ENCODE measurements around the gene LARP1. TPM values are rescaled to one million over a fixed set of nuclear protein-coding genes. Genes with fewer than 3 reads are reported as not detected.

Gene LARP1
- total RNA-seq, 3 donors from 2014 or later = 64.0 to 123 (median 73.7) TPM

DNA sequence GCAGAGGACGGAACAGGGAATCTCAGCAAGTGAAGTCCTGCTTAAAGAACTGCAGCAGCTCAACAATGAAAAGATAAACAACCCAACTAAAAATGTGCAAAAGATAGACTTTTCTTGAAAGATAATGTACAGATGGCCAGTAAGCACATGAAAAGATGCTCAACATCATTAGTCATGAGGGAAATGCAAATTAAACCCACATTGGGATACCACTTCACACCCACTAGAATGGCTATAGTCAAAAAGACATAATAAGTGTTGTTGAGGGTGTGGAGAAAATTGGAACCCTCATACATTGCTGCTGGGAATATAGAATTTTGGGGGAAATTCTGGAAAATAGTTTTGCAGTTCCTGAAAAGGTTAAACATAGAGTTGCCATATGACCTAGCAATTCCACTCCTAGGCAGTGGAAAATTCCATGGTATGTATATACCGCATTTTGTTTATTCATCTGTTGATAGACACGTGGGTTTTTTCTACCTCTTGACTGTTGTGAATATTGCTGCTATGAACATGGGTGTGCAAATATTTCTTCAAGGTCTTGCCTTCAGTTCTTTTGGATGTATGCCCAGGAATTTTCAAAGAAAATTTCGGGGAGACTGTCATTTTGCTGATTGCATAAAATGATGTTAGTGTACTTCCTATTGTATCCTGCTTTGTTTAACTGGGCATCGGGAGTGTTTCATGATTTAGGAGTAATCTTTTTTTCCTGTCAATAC is 110.4 kb downstream of the LARP1 start:
- H3K4me3 ChIP-seq = no peak overlapping the region
- no peaks in the 10 kb centered on the region for H3K27me3 ChIP-seq
- intact Hi-C loops (cut with DNase I; ENCODE audit: low total_unique reads) = no loop called here
- no peak for DNase-seq (ENCODE audit: low spot score in 2 of 2)
- H3K4me1 ChIP-seq = peaks cover 0 to 4% of the 10 kb centered on the region in 2 donors
- TF ChIP-seq, protein P1, sequence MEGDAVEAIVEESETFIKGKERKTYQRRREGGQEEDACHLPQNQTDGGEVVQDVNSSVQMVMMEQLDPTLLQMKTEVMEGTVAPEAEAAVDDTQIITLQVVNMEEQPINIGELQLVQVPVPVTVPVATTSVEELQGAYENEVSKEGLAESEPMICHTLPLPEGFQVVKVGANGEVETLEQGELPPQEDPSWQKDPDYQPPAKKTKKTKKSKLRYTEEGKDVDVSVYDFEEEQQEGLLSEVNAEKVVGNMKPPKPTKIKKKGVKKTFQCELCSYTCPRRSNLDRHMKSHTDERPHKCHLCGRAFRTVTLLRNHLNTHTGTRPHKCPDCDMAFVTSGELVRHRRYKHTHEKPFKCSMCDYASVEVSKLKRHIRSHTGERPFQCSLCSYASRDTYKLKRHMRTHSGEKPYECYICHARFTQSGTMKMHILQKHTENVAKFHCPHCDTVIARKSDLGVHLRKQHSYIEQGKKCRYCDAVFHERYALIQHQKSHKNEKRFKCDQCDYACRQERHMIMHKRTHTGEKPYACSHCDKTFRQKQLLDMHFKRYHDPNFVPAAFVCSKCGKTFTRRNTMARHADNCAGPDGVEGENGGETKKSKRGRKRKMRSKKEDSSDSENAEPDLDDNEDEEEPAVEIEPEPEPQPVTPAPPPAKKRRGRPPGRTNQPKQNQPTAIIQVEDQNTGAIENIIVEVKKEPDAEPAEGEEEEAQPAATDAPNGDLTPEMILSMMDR (IDR thresholded peaks at IDR 0.05) = no peak
- no peak for TF ChIP-seq POLR2A (IDR thresholded peaks at IDR 0.05)
- TF ChIP-seq POLR2AphosphoS5 (IDR thresholded peaks at IDR 0.05) = no peak
- no peak overlapping the region for H3K27ac ChIP-seq
- no peaks in the 10 kb centered on the region for H3K36me3 ChIP-seq
- no peaks in the 10 kb centered on the region for H3K9me3 ChIP-seq

DNA sequence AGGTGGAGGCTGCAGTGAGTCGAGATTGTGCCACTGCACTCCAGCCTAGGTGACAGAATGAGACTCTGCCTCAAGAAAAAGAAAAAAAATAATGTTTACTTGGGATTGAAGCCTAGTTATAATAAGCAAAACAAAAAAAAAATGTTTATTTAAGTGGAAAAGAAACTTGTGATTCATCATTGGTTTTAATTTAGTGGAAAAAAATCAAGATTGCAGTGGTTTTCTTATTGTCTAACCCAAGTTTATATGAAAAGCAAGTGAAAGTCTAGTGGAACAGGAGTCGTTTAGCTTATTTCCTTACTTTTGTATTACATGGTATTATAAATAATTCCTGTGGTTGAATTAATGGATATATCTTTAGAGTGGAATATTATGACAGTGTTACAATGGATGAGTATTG is 111.7 kb downstream of the LARP1 start:
- DNase-seq (ENCODE audit: low spot score in 2 of 2) = no peak
- TF ChIP-seq, protein P1 (IDR thresholded peaks at IDR 0.05) = no peak
- TF ChIP-seq POLR2A (IDR thresholded peaks at IDR 0.05) (no peak), POLR2AphosphoS5 (IDR thresholded peaks at IDR 0.05) (no peak)
- Histone ChIP-seq H3K4me1 (peaks cover 0 to 4% of the 10 kb centered on the region in 2 donors), H3K36me3 (no peaks in the 10 kb centered on the region), H3K27me3 (no peaks in the 10 kb centered on the region), H3K27ac (no peak overlapping the region), H3K9me3 (no peaks in the 10 kb centered on the region), H3K4me3 (no peak overlapping the region)
- intact Hi-C loops (cut with DNase I; ENCODE audit: low total_unique reads) = no loop called here

Other genes starting within 250 kb of the LARP1 start
- 100 to 1,000 TPM in 1 of 3 donors, 10 to 100 TPM in 2; 43.9 to 117 (median 52.5) TPM for gene FAXDC2, start 95.2 kb downstream of the LARP1 start, total RNA-seq
- 100 to 1,000 TPM in 1 of 3 donors, 10 to 100 TPM in 2; 78.7 to 180 (median 84.7) TPM for gene CNOT8, start 103.2 kb downstream of the LARP1 start, total RNA-seq
- 10 to 100 TPM; 14.4 to 23.2 (median 19.3) TPM for gene GEMIN5, start 182.8 kb downstream of the LARP1 start, total RNA-seq
- gene MRPL22, start 185.7 kb downstream of the LARP1 start, total RNA-seq = 10 to 100 TPM; 12.1 to 23.4 (median 21.4) TPM